Measurements from ENCODE around the gene BPI.

GRCh38 chr20:38260378-38261053 is 43.4 kb upstream of the BPI start, which contains the start of gene KIAA1755:
- no peak for TF ChIP-seq CTCF (optimal IDR thresholded peaks at IDR 0.05 in 1 of 3, IDR thresholded peaks at IDR 0.05 in 1 of 3, conservative IDR thresholded peaks at IDR 0.05 in 1 of 3; ENCODE audit: extremely low read depth in 1 of 3, insufficient read depth in 2 of 3, low read length in 3 of 3)
- peak; percentile 25 for TF ChIP-seq EZH2 (IDR thresholded peaks at IDR 0.05; ENCODE audit: low read length)

All from keratinocyte (primary cell).